Measurements from ENCODE around the gene INPP4A.

INPP4A gene

GRCh38 chr2:98399140-98399539 is 45.5 kb upstream of the INPP4A start:
- DNase-seq (ENCODE audit: low read depth in 1 of 2, low spot score in 1 of 2) = no peak
- no peak overlapping the region for H3K4me3 ChIP-seq (replicated peaks; ENCODE audit: insufficient read depth, low read length)
- no peak overlapping the region for H3K27ac ChIP-seq (replicated peaks)
- H3K27me3 ChIP-seq (ENCODE audit: insufficient read depth, poor library complexity, severe bottlenecking) = peaks cover 3% of the 10 kb centered on the region
- TF ChIP-seq SPI1 (IDR thresholded peaks at IDR 0.05; ENCODE audit: borderline replicate concordance, low read depth) (no peak), GABPA (IDR thresholded peaks at IDR 0.05; ENCODE audit: low read depth) (no peak), POLR2AphosphoS5 (IDR thresholded peaks at IDR 0.05; ENCODE audit: low read depth) (no peak), CTCF (IDR thresholded peaks at IDR 0.05; ENCODE audit: insufficient read depth, low read length) (no peak)
- TF ChIP-seq, protein P1, sequence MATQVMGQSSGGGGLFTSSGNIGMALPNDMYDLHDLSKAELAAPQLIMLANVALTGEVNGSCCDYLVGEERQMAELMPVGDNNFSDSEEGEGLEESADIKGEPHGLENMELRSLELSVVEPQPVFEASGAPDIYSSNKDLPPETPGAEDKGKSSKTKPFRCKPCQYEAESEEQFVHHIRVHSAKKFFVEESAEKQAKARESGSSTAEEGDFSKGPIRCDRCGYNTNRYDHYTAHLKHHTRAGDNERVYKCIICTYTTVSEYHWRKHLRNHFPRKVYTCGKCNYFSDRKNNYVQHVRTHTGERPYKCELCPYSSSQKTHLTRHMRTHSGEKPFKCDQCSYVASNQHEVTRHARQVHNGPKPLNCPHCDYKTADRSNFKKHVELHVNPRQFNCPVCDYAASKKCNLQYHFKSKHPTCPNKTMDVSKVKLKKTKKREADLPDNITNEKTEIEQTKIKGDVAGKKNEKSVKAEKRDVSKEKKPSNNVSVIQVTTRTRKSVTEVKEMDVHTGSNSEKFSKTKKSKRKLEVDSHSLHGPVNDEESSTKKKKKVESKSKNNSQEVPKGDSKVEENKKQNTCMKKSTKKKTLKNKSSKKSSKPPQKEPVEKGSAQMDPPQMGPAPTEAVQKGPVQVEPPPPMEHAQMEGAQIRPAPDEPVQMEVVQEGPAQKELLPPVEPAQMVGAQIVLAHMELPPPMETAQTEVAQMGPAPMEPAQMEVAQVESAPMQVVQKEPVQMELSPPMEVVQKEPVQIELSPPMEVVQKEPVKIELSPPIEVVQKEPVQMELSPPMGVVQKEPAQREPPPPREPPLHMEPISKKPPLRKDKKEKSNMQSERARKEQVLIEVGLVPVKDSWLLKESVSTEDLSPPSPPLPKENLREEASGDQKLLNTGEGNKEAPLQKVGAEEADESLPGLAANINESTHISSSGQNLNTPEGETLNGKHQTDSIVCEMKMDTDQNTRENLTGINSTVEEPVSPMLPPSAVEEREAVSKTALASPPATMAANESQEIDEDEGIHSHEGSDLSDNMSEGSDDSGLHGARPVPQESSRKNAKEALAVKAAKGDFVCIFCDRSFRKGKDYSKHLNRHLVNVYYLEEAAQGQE (IDR thresholded peaks at IDR 0.05; ENCODE audit: insufficient replicate concordance, low read depth) = no peak

DNA sequence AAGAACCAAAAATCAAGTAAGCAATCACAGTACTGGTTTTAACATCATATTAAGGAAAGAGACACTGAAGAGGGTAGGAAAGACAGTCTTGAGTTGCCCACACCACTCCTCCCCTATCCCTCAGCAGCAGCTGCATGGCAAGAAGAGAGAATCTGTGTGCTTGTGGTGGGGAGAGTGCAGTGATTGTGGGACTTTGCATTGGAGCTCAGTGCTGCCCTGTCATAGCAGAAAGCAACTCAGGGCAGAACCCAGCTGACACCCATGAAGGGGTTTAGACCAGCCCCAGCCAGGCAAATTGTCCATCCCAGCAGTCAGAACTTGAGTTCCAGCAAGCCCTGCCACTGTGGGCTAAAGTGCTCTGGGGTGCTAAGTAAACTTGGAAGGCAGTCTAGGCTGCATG is 40.8 kb upstream of the INPP4A start:
- no peak for DNase-seq (ENCODE audit: low read depth in 1 of 2, low spot score in 1 of 2)
- TF ChIP-seq SPI1 (IDR thresholded peaks at IDR 0.05; ENCODE audit: borderline replicate concordance, low read depth) = no peak
- TF ChIP-seq GABPA (IDR thresholded peaks at IDR 0.05; ENCODE audit: low read depth) = no peak
- TF ChIP-seq, protein P1 (IDR thresholded peaks at IDR 0.05; ENCODE audit: insufficient replicate concordance, low read depth) = no peak
- no peak for TF ChIP-seq CTCF (IDR thresholded peaks at IDR 0.05; ENCODE audit: insufficient read depth, low read length)
- TF ChIP-seq POLR2AphosphoS5 (IDR thresholded peaks at IDR 0.05; ENCODE audit: low read depth) = no peak
- Histone ChIP-seq H3K27me3 (ENCODE audit: insufficient read depth, poor library complexity, severe bottlenecking) (peaks cover 3% of the 10 kb centered on the region), H3K4me3 (replicated peaks; ENCODE audit: insufficient read depth, low read length) (no peak overlapping the region), H3K27ac (replicated peaks) (no peak overlapping the region)

DNA sequence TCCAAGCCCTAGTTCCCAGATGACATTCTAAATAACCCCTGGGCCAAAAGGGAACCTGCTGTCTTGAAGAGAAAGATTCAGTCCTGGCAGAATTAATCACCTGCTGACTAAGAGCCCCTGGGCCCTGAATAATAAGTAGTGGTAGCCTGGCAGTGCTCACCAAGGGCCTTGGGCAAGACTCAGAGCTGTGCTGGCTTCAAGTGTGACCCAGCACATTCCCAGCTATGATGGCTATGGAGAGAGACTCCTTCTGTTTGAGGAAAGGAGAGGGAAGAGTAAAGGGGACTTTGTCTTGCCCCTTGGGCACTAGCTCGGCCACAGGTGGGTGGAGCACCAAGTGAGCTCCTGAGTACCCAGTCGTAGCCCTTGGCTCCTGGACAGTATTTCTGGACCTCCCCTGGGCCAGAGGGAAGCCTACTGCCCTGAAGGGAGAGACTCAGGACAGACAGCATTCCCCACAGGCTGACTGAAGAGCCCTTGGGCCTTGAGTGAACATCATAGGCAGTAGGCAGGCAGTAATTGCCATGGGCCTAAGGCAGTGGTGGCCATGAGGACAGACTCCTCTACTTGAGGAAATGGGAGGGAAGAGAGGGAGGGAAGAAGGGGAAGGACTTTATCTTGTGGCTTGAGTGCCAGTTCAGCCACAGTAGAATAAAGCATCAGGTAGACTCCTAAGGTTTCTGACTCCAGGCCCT is 40.0 kb upstream of the INPP4A start:
- TF ChIP-seq SPI1 (IDR thresholded peaks at IDR 0.05; ENCODE audit: borderline replicate concordance, low read depth) (no peak), GABPA (IDR thresholded peaks at IDR 0.05; ENCODE audit: low read depth) (no peak), POLR2AphosphoS5 (IDR thresholded peaks at IDR 0.05; ENCODE audit: low read depth) (no peak), CTCF (IDR thresholded peaks at IDR 0.05; ENCODE audit: insufficient read depth, low read length) (no peak)
- TF ChIP-seq, protein P1 (IDR thresholded peaks at IDR 0.05; ENCODE audit: insufficient replicate concordance, low read depth) = no peak

More for the DNA sequence above, 40.0 kb upstream of the INPP4A start:
- H3K27me3 ChIP-seq (ENCODE audit: insufficient read depth, poor library complexity, severe bottlenecking) = peaks cover 3% of the 10 kb centered on the region
- H3K4me3 ChIP-seq (replicated peaks; ENCODE audit: insufficient read depth, low read length) = no peak overlapping the region
- no peak for DNase-seq (ENCODE audit: low read depth in 1 of 2, low spot score in 1 of 2)
- no peak overlapping the region for H3K27ac ChIP-seq (replicated peaks)

All from HL-60 (cell line).